ENCODE measurements around the gene ACAA1. TPM values are rescaled to one million over a fixed set of nuclear protein-coding genes. Genes with fewer than 3 reads are reported as not detected.
A peak's percentile ranks its signal among the peaks of the same experiment; 100 is the strongest.

ACAA1 gene
- total and polyA plus RNA-seq, 2 of the 13 experiments (the other 11 are each of a cell fraction or from before 2014, with no cell fraction given): 60.8 to 188 TPM

- TF ChIP-seq GLI4 (CRISPR knock-in tag; IDR thresholded peaks at IDR 0.05; ENCODE audit: borderline replicate concordance) (no peak), SIX4 (CRISPR knock-in tag; IDR thresholded peaks at IDR 0.05) (peak; percentile 44; the same call in 1 of the 2 replicates), BRD4 (CRISPR knock-in tag; IDR thresholded peaks at IDR 0.05) (peak; percentile 89; the same call in 1 of the 2 replicates), ZFAT (CRISPR knock-in tag; conservative IDR thresholded peaks at IDR 0.05) (no peak), PHF20 (CRISPR knock-in tag; IDR thresholded peaks at IDR 0.05) (peak; percentile 62), HNRNPK (IDR thresholded peaks at IDR 0.05; ENCODE audit: low read depth, low read length, poor library complexity, severe bottlenecking) (peak; percentile 88), ZNF709 (CRISPR knock-in tag; IDR thresholded peaks at IDR 0.05) (peak; percentile 71; the same call in 1 of the 2 replicates), MXI1 (IDR thresholded peaks at IDR 0.05; ENCODE audit: borderline replicate concordance, low read depth, low read length) (0 out of 3 replicates have a peak, but pooled peaks have one; percentile 25), ONECUT2 (CRISPR knock-in tag; IDR thresholded peaks at IDR 0.05) (no peak), PCBP2 (optimal IDR thresholded peaks at IDR 0.05; ENCODE audit: low read depth, low read length, poor library complexity, severe bottlenecking) (no peak), ZNF274 (CRISPR knock-in tag; IDR thresholded peaks at IDR 0.05) (no peak), ZIK1 (CRISPR knock-in tag; IDR thresholded peaks at IDR 0.05; ENCODE audit: borderline replicate concordance, low read depth) (peak; percentile 55; the same call in 1 of the 2 replicates), MYPOP (CRISPR knock-in tag; IDR thresholded peaks at IDR 0.05) (peak; percentile 88), ZSCAN25 (CRISPR knock-in tag; IDR thresholded peaks at IDR 0.05) (no peak), THAP7 (CRISPR knock-in tag; IDR thresholded peaks at IDR 0.05) (peak; percentile 100), SRY (CRISPR knock-in tag; IDR thresholded peaks at IDR 0.05) (peak; percentile 58; the same call in 1 of the 2 replicates), REPIN1 (CRISPR knock-in tag; IDR thresholded peaks at IDR 0.05; ENCODE audit: borderline replicate concordance, low read depth) (peak; percentile 58; the same call in 1 of the 2 replicates), TFE3 (CRISPR knock-in tag; IDR thresholded peaks at IDR 0.05) (peak; percentile 31; the same call in 1 of the 2 replicates), ZBTB2 (CRISPR knock-in tag; IDR thresholded peaks at IDR 0.05; ENCODE audit: low read depth) (no peak)
- TF ChIP-seq, protein P1, sequence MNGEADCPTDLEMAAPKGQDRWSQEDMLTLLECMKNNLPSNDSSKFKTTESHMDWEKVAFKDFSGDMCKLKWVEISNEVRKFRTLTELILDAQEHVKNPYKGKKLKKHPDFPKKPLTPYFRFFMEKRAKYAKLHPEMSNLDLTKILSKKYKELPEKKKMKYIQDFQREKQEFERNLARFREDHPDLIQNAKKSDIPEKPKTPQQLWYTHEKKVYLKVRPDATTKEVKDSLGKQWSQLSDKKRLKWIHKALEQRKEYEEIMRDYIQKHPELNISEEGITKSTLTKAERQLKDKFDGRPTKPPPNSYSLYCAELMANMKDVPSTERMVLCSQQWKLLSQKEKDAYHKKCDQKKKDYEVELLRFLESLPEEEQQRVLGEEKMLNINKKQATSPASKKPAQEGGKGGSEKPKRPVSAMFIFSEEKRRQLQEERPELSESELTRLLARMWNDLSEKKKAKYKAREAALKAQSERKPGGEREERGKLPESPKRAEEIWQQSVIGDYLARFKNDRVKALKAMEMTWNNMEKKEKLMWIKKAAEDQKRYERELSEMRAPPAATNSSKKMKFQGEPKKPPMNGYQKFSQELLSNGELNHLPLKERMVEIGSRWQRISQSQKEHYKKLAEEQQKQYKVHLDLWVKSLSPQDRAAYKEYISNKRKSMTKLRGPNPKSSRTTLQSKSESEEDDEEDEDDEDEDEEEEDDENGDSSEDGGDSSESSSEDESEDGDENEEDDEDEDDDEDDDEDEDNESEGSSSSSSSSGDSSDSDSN (CRISPR knock-in tag; IDR thresholded peaks at IDR 0.05): peak; percentile 64; the same call in 1 of the 2 replicates
- TF ChIP-seq, protein P2, sequence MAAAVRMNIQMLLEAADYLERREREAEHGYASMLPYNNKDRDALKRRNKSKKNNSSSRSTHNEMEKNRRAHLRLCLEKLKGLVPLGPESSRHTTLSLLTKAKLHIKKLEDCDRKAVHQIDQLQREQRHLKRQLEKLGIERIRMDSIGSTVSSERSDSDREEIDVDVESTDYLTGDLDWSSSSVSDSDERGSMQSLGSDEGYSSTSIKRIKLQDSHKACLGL (CRISPR knock-in tag; IDR thresholded peaks at IDR 0.05): no peak; the same call in 1 of the 2 replicates
Measured at GRCh38 chr3:38164952-38165721, 28.2 kb upstream of the ACAA1 start, which contains the start of gene OXSR1 (continued).
